ENCODE measurements around the gene VWA3B.
"Not testable (repeated sequence)": the region's sequence is repeated elsewhere in the genome, so short reads cannot be mapped to it uniquely, and the experiment has no call there.

VWA3B gene

GRCh38 chr2:98085649-98086048 is 1.3 kb upstream of the VWA3B start:
- DNase-seq (no peak), ATAC-seq (no peak)

- no peak for ATAC-seq
- DNase-seq, result no peak
These were observed 567 bp downstream of the VWA3B start for GRCh38 chr2:98087447-98088020.

GRCh38 chr2:98088261-98088660 is 1.3 kb downstream of the VWA3B start:
- ATAC-seq (no peak), DNase-seq (no peak)

- DNase-seq, result no peak
- ATAC-seq, result no peak
These were observed 3.0 kb downstream of the VWA3B start for GRCh38 chr2:98089941-98090340.

GRCh38 chr2:98090951-98091350 is 4.0 kb downstream of the VWA3B start:
- DNase-seq, result no peak

GRCh38 chr2:98091738-98092137 is 4.8 kb downstream of the VWA3B start:
- ATAC-seq (no peak), DNase-seq (no peak)

More at GRCh38 chr2:98090951-98091350, 4.0 kb downstream of the VWA3B start:
- no peak for ATAC-seq

GRCh38 chr2:98093146-98093545 is 6.2 kb downstream of the VWA3B start:
- DNase-seq (no peak), ATAC-seq (no peak)

GRCh38 chr2:98093611-98094010 is 6.6 kb downstream of the VWA3B start:
- DNase-seq, result no peak
- ATAC-seq, result no peak

GRCh38 chr2:98099939-98100743 is 13.2 kb downstream of the VWA3B start:
- no peak for DNase-seq
- no peak for ATAC-seq

- not testable (repeated sequence) for ATAC-seq, DNase-seq
These were observed 15.3 kb downstream of the VWA3B start for GRCh38 chr2:98102315-98102714.

GRCh38 chr2:98102878-98103277 is 15.9 kb downstream of the VWA3B start:
- DNase-seq, result no peak
- no peak for ATAC-seq

- no peak for ATAC-seq
- DNase-seq, result no peak
These were observed 21.1 kb downstream of the VWA3B start for GRCh38 chr2:98108110-98108509.

- ATAC-seq (no peak), DNase-seq (no peak)
These were observed 23.8 kb downstream of the VWA3B start for GRCh38 chr2:98110741-98111140.

- ATAC-seq (no peak), DNase-seq (no peak)
These were observed 27.8 kb downstream of the VWA3B start for GRCh38 chr2:98114643-98115330.

GRCh38 chr2:98118161-98118560 is 31.2 kb downstream of the VWA3B start:
- DNase-seq, result no peak
- ATAC-seq, result no peak

- no peak for DNase-seq
- ATAC-seq, result no peak
These were observed 31.9 kb downstream of the VWA3B start for GRCh38 chr2:98118852-98119251.

- DNase-seq, result no peak
These were observed 34.2 kb downstream of the VWA3B start for GRCh38 chr2:98121149-98121548.

GRCh38 chr2:98122524-98122923 is 35.6 kb downstream of the VWA3B start:
- DNase-seq (no peak), ATAC-seq (no peak)

More at GRCh38 chr2:98121149-98121548, 34.2 kb downstream of the VWA3B start:
- ATAC-seq, result no peak

GRCh38 chr2:98123286-98123685 is 36.3 kb downstream of the VWA3B start:
- ATAC-seq, result peak; percentile 28
- no peak for DNase-seq

GRCh38 chr2:98126061-98126460 is 39.1 kb downstream of the VWA3B start:
- DNase-seq (no peak), ATAC-seq (no peak)

- DNase-seq (no peak), ATAC-seq (no peak)
These were observed 40.4 kb downstream of the VWA3B start for GRCh38 chr2:98127229-98127989.

GRCh38 chr2:98128556-98129109 is 41.7 kb downstream of the VWA3B start:
- DNase-seq, result no peak

More at GRCh38 chr2:98128556-98129109, 41.7 kb downstream of the VWA3B start:
- ATAC-seq, result no peak

Data from stimulated activated naive CD8-positive, alpha-beta T cell treated with anti-CD3 and anti-CD28 coated beads, Interleukin-15, Interleukin-2, amounts not matched to agents 100 U/mL and 50 U/mL, for 24 hours (primary cell).